Activated CD8-positive, alpha-beta T cell treated with anti-CD3 and anti-CD28 coated beads for 36 hours (primary cell): ENCODE results near the gene FAM24B. TPM values are rescaled to one million over a fixed set of nuclear protein-coding genes. Genes with fewer than 3 reads are reported as not detected.
"Not testable (repeated sequence)": the region's sequence is repeated elsewhere in the genome, so short reads cannot be mapped to it uniquely, and the experiment has no call there.

Source experiments
- ATAC-seq: fragments of 200-7000 bp; cut with Tn5 transposase; one replicate; pipeline ENCODE4 v1.10.0; 2021; ENCODE audit warnings: mild to moderate bottlenecking, moderate library complexity
- CTCF ChIA-PET: fragments of 350-600 bp; sonication (Branson Sonifier 250); formaldehyde crosslinking; loops from one replicate; lab custom pipeline; 2021; ENCODE audit warnings: antibody characterized with exemption; lab: Charles Lee
- POLR2A ChIA-PET: fragments of 350-600 bp; sonication (Branson Sonifier 250); formaldehyde crosslinking; loops from one replicate; lab custom pipeline; 2021; ENCODE audit warnings: antibody characterized with exemption; lab: Charles Lee
- DNase-seq: peaks from one replicate; pipeline ENCODE4 v3.0.0-alpha.2; 2020
- H3K27ac Mint-ChIP-seq: one replicate; pipeline ENCODE4 v1.8.0; 2021; ENCODE audit warnings: mild to moderate bottlenecking, mixed read lengths
- H3K27me3 Mint-ChIP-seq: one replicate; pipeline ENCODE4 v1.8.0; 2021; ENCODE audit warnings: mixed read lengths
- H3K36me3 Mint-ChIP-seq: one replicate; pipeline ENCODE4 v1.8.0; 2021; ENCODE audit warnings: low read depth, mixed read lengths
- H3K4me1 Mint-ChIP-seq: one replicate; pipeline ENCODE4 v1.8.0; 2021; ENCODE audit warnings: low read depth, mixed read lengths
- H3K4me3 Mint-ChIP-seq: one replicate; pipeline ENCODE4 v1.8.0; 2021; ENCODE audit warnings: mild to moderate bottlenecking, moderate library complexity, mixed read lengths
- H3K9me3 Mint-ChIP-seq: one replicate; pipeline ENCODE4 v1.8.0; 2021; ENCODE audit warnings: mixed read lengths
- intact Hi-C: fragments of 100-400 bp; cut with micrococcal nuclease; formaldehyde crosslinking; loops from one replicate; pipeline ENCODE4 v1.10.0; 2022
- total RNA-seq, 2 experiments: library from RNA; stranded (reverse); gene quantifications; one replicate each; pipeline ENCODE4 v1.2.3, GENCODE V29; 2021
- TF ChIP-seq, protein P1 (sequence below): fragments of 200-600 bp; IDR thresholded peaks from one replicate; pipeline ENCODE4 v1.8.0; 2022; ENCODE audit warnings: antibody characterized with exemption, mild to moderate bottlenecking

The FAM24B gene
- total RNA-seq, 2 experiments from 2014 or later, result 9.0 to 10.6 TPM

DNA sequence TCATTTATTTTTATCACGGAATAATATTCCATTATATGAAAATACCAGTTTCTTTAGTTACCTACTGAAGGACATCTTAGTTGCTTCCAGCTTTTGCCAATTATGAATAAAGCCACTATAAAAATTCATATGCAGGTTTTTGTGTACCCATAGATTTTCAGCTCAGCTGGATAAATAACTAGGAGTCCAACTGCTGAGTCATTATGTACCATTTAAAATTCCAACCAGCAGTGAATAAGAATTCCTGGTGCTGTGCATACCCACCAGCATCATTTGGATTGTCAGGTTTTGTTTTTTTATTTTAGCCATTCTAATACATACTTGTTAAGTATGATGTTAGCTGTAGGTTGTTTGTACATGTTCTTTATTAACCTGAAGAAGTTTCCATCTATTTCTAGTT lies 14.5 kb downstream of the FAM24B start:
- TF ChIP-seq, protein P1, sequence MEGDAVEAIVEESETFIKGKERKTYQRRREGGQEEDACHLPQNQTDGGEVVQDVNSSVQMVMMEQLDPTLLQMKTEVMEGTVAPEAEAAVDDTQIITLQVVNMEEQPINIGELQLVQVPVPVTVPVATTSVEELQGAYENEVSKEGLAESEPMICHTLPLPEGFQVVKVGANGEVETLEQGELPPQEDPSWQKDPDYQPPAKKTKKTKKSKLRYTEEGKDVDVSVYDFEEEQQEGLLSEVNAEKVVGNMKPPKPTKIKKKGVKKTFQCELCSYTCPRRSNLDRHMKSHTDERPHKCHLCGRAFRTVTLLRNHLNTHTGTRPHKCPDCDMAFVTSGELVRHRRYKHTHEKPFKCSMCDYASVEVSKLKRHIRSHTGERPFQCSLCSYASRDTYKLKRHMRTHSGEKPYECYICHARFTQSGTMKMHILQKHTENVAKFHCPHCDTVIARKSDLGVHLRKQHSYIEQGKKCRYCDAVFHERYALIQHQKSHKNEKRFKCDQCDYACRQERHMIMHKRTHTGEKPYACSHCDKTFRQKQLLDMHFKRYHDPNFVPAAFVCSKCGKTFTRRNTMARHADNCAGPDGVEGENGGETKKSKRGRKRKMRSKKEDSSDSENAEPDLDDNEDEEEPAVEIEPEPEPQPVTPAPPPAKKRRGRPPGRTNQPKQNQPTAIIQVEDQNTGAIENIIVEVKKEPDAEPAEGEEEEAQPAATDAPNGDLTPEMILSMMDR, result no peak
- POLR2A ChIA-PET, result no interaction called here
- Mint-ChIP-seq H3K4me3 (no peak overlapping the region), H3K27me3 (no peaks in the 10 kb centered on the region), H3K4me1 (peaks cover 41% of the 10 kb centered on the region), H3K36me3 (peaks cover 21% of the 10 kb centered on the region), H3K9me3 (peaks cover 6% of the 10 kb centered on the region), H3K27ac (no peak overlapping the region)
- DNase-seq (no peak), ATAC-seq (no peak)
- CTCF ChIA-PET, result no interaction called here
- intact Hi-C loops, result no loop called here

DNA sequence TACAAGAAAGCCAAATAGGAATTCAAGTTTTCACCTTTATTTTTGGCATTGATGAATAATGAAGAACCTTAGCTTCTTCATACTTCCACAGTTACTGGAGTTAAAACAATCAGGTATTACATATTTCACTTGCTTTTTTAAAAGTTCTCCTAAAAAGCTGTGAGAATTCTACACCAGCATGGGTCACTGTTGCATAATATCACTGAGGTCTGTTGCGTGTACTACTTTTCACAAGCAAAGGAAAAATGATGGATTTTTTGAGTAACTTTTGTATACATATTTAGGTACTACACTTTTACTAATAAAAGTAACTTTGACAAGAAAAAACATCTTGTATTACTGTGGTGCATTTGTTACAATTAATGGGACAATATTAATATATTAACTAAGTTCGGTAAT lies 15.2 kb downstream of the FAM24B start:
- DNase-seq, result no peak
- no peak for ATAC-seq
- H3K27me3 Mint-ChIP-seq, result no peaks in the 10 kb centered on the region
- peaks cover 35% of the 10 kb centered on the region for H3K4me1 Mint-ChIP-seq
- POLR2A ChIA-PET, result interaction anchor here (0.6 kb wide), 1 partner anchor 103 kb away, joined by 4 read pairs; no protein-coding TSS in a partner anchor
- H3K4me3 Mint-ChIP-seq, result no peak overlapping the region
- H3K36me3 Mint-ChIP-seq, result peaks cover 22% of the 10 kb centered on the region
- H3K27ac Mint-ChIP-seq, result no peak overlapping the region
- CTCF ChIA-PET, result no interaction called here
- intact Hi-C loops, result no loop called here
- peaks cover 2% of the 10 kb centered on the region for H3K9me3 Mint-ChIP-seq
- TF ChIP-seq, protein P1, result no peak

DNA sequence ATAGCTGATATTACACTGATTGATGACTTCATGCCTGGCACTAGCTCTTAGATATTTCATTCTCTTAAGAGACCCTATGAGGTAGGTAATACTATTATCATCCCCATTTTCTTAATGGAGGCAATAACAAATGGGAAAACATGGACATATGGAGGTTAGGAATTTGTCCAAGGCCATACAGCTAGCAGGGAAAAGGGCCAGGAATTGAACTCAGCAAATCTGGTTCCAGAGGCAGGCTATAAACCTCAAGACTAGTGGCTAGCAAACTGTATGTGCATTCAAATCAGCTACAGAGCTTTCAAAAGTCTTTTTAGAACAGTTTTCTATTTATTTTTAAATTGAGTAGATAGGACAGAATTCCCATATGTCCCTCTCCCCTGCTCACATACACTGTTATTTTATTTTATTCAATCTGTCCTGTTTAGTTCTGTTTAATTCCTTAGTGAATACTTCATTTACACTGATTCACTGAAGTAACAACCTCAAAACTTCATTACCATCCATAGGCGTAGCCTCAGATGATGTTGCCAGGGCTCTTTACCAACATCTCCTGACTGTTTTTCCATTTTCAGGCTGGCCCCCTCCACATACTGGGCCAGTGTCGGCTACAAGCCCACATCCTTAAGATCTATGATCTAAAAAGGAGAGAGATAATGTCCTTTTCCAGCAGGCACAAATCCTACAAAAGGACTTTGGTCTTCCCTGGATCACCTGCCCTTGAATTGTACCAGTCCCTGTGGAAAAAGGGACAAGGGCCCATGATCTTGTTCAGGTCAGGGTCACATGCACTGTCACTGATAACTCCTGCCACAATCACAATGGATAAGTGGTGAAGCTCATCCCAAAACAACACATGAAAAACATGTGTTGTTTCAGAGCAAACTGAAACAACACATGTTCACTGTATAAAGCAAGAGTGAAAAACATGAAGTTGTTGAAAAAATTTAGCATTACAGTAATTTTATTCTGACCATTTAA lies 15.9 kb downstream of the FAM24B start:
- TF ChIP-seq, protein P1, result no peak
- H3K27me3 Mint-ChIP-seq, result no peaks in the 10 kb centered on the region
- H3K9me3 Mint-ChIP-seq, result peaks cover 6% of the 10 kb centered on the region
- no peak for DNase-seq
- no peak for ATAC-seq
- H3K36me3 Mint-ChIP-seq, result peaks cover 27% of the 10 kb centered on the region
- no peak overlapping the region for H3K27ac Mint-ChIP-seq
- POLR2A ChIA-PET, result interaction anchor here (0.6 kb wide), 1 partner anchor 104 kb away, joined by 4 read pairs; no protein-coding TSS in a partner anchor
- intact Hi-C loops, result no loop called here
- CTCF ChIA-PET, result no interaction called here
- H3K4me3 Mint-ChIP-seq, result no peak overlapping the region
- peaks cover 31% of the 10 kb centered on the region for H3K4me1 Mint-ChIP-seq

DNA sequence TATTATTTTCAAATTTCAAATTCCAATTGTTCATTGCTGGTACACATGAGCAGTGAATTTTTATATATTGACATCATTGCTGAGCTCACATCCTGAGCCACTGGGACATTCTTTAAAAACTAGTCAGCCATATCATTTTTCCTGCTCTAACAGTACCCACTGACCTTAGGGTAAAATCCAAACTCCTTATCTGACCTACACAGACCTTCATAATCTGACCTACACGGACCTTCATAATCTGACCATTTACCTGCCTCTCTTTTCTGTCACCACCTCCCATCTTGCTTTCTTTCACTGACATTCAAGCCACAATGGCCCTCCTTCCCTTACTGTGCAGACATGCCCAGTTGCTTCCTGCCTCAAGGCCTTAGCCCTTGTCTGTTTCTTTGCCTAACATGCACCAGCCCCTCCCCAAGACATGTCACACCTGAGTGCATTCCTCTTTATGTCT lies 17.6 kb downstream of the FAM24B start:
- no peak for DNase-seq
- ChIA-PET CTCF (no interaction called here), POLR2A (no interaction called here)
- peaks cover 20% of the 10 kb centered on the region for H3K36me3 Mint-ChIP-seq
- TF ChIP-seq, protein P1, result no peak
- intact Hi-C loops, result no loop called here
- ATAC-seq, result no peak
- H3K27me3 Mint-ChIP-seq, result no peaks in the 10 kb centered on the region
- peaks cover 4% of the 10 kb centered on the region for H3K9me3 Mint-ChIP-seq
- peaks cover 22% of the 10 kb centered on the region for H3K4me1 Mint-ChIP-seq
- no peak overlapping the region for H3K27ac Mint-ChIP-seq
- H3K4me3 Mint-ChIP-seq, result no peak overlapping the region

DNA sequence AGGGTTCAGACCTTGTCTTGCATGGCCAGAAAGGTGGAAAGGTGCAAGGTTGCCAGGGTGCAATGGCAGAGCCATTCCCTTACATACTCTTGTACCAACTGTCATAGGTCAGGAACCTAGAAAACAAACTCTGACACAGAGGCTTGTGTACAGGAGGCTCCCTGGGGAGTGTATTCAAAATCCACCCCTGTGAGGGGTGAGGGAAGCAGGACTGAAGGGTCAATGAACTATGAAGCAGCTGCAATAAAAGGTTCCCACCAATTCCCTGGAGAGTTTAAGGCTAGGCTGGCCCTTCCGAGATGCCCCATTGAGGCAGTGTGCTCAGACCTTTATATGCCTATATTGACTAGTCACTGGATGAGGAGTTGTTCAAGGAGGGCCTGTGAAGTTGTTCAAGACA lies 19.9 kb downstream of the FAM24B start:
- H3K27ac Mint-ChIP-seq, result no peak overlapping the region
- no peak for ATAC-seq
- H3K27me3 Mint-ChIP-seq, result no peaks in the 10 kb centered on the region
- H3K4me1 Mint-ChIP-seq, result peaks cover 21% of the 10 kb centered on the region
- TF ChIP-seq, protein P1, result no peak
- H3K9me3 Mint-ChIP-seq, result peaks cover 4% of the 10 kb centered on the region
- peaks cover 31% of the 10 kb centered on the region for H3K36me3 Mint-ChIP-seq
- CTCF ChIA-PET, result no interaction called here
- POLR2A ChIA-PET, result interaction anchor here (0.6 kb wide), 1 partner anchor 88 kb away, joined by 4 read pairs; no protein-coding TSS in a partner anchor
- DNase-seq, result no peak
- intact Hi-C loops, result no loop called here
- H3K4me3 Mint-ChIP-seq, result no peak overlapping the region

DNA sequence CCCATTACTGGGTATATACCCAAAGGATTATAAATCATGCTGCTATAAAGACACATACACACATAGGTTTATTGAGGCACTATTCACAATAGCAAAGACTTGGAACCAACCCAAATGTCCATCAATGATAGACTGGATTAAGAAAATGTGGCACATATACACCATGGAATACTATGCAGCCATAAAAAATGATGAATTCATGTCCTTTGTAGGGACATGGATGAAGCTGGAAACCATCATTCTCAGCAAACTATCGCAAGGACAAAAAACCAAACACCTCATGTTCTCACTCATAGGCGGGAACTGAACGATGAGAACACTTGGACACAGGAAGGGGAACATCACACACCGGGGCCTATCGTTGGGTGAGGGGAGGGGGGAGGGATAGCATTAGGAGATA lies 21.3 kb downstream of the FAM24B start:
- CTCF ChIA-PET, result interaction anchor here (1.3 kb wide), 1 partner anchor 20 kb away, joined by 3 read pairs; no protein-coding TSS in a partner anchor
- POLR2A ChIA-PET, H3K27me3 Mint-ChIP-seq, H3K9me3 Mint-ChIP-seq, ATAC-seq, H3K4me3 Mint-ChIP-seq, DNase-seq, intact Hi-C loops, H3K27ac Mint-ChIP-seq: not testable (repeated sequence)
- H3K36me3 Mint-ChIP-seq, result peaks cover 45% of the 10 kb centered on the region
- peaks cover 27% of the 10 kb centered on the region for H3K4me1 Mint-ChIP-seq
